ENCODE measurements around the gene DYRK1B. TPM values are rescaled to one million over a fixed set of nuclear protein-coding genes. Genes with fewer than 3 reads are reported as not detected.

Gene DYRK1B
- total RNA-seq, 1 donor from 2014 or later: 31.4 TPM

DNA sequence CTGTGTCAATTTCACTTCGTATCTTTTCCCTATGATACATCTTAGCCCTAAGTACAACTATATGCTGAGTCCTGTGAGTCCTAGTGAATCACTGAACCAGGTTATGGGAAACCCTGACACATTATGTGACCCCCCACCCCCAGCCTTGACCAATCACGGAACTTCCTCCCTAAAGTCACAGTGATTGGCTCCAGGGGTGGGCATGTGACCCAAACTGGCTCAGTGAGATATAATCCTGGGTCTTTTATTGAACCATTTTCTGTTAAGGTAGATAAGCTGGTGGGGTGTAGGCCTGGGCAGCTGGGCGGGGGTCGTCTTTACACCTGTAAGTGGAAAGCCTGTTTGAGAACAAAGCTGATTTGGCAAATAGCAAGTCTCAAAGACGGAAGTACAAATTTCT, 32.0 kb upstream of the DYRK1B start:
- no peak overlapping the region for H3K4me2 ChIP-seq (ENCODE audit: low read length)
- Mint-ChIP-seq H3K4me3 (ENCODE audit: unreplicated experiment) (no peak overlapping the region), H3K27ac (ENCODE audit: unreplicated experiment) (no peak overlapping the region), H3K4me1 (ENCODE audit: low read depth, unreplicated experiment) (no peaks in the 10 kb centered on the region), H3K36me3 (ENCODE audit: low read depth, unreplicated experiment) (no peaks in the 10 kb centered on the region), H3K9me3 (ENCODE audit: unreplicated experiment) (peaks cover 3% of the 10 kb centered on the region), H3K27me3 (ENCODE audit: low read depth, unreplicated experiment) (peaks cover 26% of the 10 kb centered on the region)
- no peak overlapping the region for H3K9ac ChIP-seq (ENCODE audit: low read length)
- DNase-seq (ENCODE audit: low read depth): no peak
- no peaks in the 10 kb centered on the region for H3K79me2 ChIP-seq (ENCODE audit: insufficient read depth, low read length)
- H3K27ac ChIP-seq (ENCODE audit: low read depth, low read length): no peak overlapping the region
- H3K4me3 ChIP-seq (ENCODE audit: insufficient read depth, low read depth, low read length): no peak overlapping the region
- no peaks in the 10 kb centered on the region for H3K4me1 ChIP-seq (ENCODE audit: insufficient read depth, low read length)
- TF ChIP-seq EZH2 (IDR thresholded peaks at IDR 0.05; ENCODE audit: insufficient read depth, low read length) (no peak), CTCF (IDR thresholded peaks at IDR 0.05; ENCODE audit: insufficient read depth, low read depth, low read length) (no peak)
- no peaks in the 10 kb centered on the region for H4K20me1 ChIP-seq (ENCODE audit: insufficient read depth, low read length)
- H2AFZ ChIP-seq (ENCODE audit: low read depth, low read length): no peak overlapping the region
- H3K36me3 ChIP-seq (ENCODE audit: insufficient read depth, low read length): no peaks in the 10 kb centered on the region
- FAIRE-seq: no peak
- no peaks in the 10 kb centered on the region for H3K9me3 ChIP-seq (ENCODE audit: insufficient read depth, low read depth, low read length)
- H3K27me3 ChIP-seq (ENCODE audit: insufficient read depth, low read length): no peaks in the 10 kb centered on the region

GRCh38 chr19:39865186-39865585, 31.2 kb upstream of the DYRK1B start:
- Mint-ChIP-seq H3K4me3 (ENCODE audit: unreplicated experiment) (no peak overlapping the region), H3K27me3 (ENCODE audit: low read depth, unreplicated experiment) (peaks cover 24% of the 10 kb centered on the region), H3K36me3 (ENCODE audit: low read depth, unreplicated experiment) (no peaks in the 10 kb centered on the region), H3K9me3 (ENCODE audit: unreplicated experiment) (peaks cover 3% of the 10 kb centered on the region), H3K4me1 (ENCODE audit: low read depth, unreplicated experiment) (no peaks in the 10 kb centered on the region), H3K27ac (ENCODE audit: unreplicated experiment) (no peak overlapping the region)
- Histone ChIP-seq H3K4me3 (ENCODE audit: insufficient read depth, low read depth, low read length) (no peak overlapping the region), H3K27ac (ENCODE audit: low read depth, low read length) (no peak overlapping the region), H3K27me3 (ENCODE audit: insufficient read depth, low read length) (no peaks in the 10 kb centered on the region), H4K20me1 (ENCODE audit: insufficient read depth, low read length) (no peaks in the 10 kb centered on the region), H3K36me3 (ENCODE audit: insufficient read depth, low read length) (no peaks in the 10 kb centered on the region), H3K79me2 (ENCODE audit: insufficient read depth, low read length) (no peaks in the 10 kb centered on the region), H3K4me1 (ENCODE audit: insufficient read depth, low read length) (no peaks in the 10 kb centered on the region), H3K4me2 (ENCODE audit: low read length) (no peak overlapping the region), H3K9me3 (ENCODE audit: insufficient read depth, low read depth, low read length) (no peaks in the 10 kb centered on the region), H2AFZ (ENCODE audit: low read depth, low read length) (no peak overlapping the region), H3K9ac (ENCODE audit: low read length) (no peak overlapping the region)
- FAIRE-seq (no peak), DNase-seq (ENCODE audit: low read depth) (no peak)
- TF ChIP-seq EZH2 (IDR thresholded peaks at IDR 0.05; ENCODE audit: insufficient read depth, low read length): no peak
- TF ChIP-seq CTCF (IDR thresholded peaks at IDR 0.05; ENCODE audit: insufficient read depth, low read depth, low read length): no peak

DNA sequence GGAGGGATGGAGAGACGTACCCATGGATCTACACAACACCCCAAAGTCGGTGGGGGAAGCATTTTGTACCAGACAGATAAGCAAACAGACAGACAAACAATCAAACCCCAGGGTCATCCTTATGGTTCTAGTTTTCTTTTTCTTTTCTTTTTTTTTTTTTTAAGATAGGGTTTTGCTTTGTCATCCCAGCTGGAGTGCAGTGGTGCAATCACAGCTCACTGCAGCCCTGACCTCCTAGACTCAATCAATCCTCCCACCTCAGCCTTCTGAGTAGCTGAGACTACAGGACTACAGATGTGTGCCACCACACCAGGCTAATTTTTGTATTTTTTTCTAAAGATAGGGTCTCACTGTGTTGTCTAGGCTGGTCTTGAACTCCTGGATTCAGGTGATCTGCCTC, 30.2 kb upstream of the DYRK1B start:
- no peak overlapping the region for H3K4me2 ChIP-seq (ENCODE audit: low read length)

More for the DNA sequence above, 30.2 kb upstream of the DYRK1B start:
- no peaks in the 10 kb centered on the region for H3K4me1 ChIP-seq (ENCODE audit: insufficient read depth, low read length)
- H3K79me2 ChIP-seq (ENCODE audit: insufficient read depth, low read length): no peaks in the 10 kb centered on the region
- Mint-ChIP-seq H3K27ac (ENCODE audit: unreplicated experiment) (no peak overlapping the region), H3K9me3 (ENCODE audit: unreplicated experiment) (peaks cover 3% of the 10 kb centered on the region), H3K4me1 (ENCODE audit: low read depth, unreplicated experiment) (no peaks in the 10 kb centered on the region), H3K27me3 (ENCODE audit: low read depth, unreplicated experiment) (peaks cover 17% of the 10 kb centered on the region), H3K4me3 (ENCODE audit: unreplicated experiment) (no peak overlapping the region), H3K36me3 (ENCODE audit: low read depth, unreplicated experiment) (no peaks in the 10 kb centered on the region)
- H3K27me3 ChIP-seq (ENCODE audit: insufficient read depth, low read length): no peaks in the 10 kb centered on the region
- H3K36me3 ChIP-seq (ENCODE audit: insufficient read depth, low read length): no peaks in the 10 kb centered on the region
- H2AFZ ChIP-seq (ENCODE audit: low read depth, low read length): no peak overlapping the region
- DNase-seq (ENCODE audit: low read depth): no peak
- H3K4me3 ChIP-seq (ENCODE audit: insufficient read depth, low read depth, low read length): no peak overlapping the region
- no peak overlapping the region for H3K27ac ChIP-seq (ENCODE audit: low read depth, low read length)
- H4K20me1 ChIP-seq (ENCODE audit: insufficient read depth, low read length): no peaks in the 10 kb centered on the region
- no peak for TF ChIP-seq EZH2 (IDR thresholded peaks at IDR 0.05; ENCODE audit: insufficient read depth, low read length)
- no peaks in the 10 kb centered on the region for H3K9me3 ChIP-seq (ENCODE audit: insufficient read depth, low read depth, low read length)
- no peak for FAIRE-seq
- no peak overlapping the region for H3K9ac ChIP-seq (ENCODE audit: low read length)

Measured in astrocyte (in vitro differentiated cells and primary cell).